Upper lobe of right lung (tissue), 1 donor: ENCODE data around the gene FAM240A. TPM values are rescaled to one million over a fixed set of nuclear protein-coding genes. Genes with fewer than 3 reads are reported as not detected.
"Not testable (repeated sequence)": the region's sequence is repeated elsewhere in the genome, so short reads cannot be mapped to it uniquely, and the experiment has no call there.

Experiments
- ATAC-seq: fragments of 200-7000 bp; cut with Tn5 transposase; one replicate; pipeline ENCODE4 v1.9.1; 2020; ENCODE audit warnings: mild to moderate bottlenecking, moderate library complexity
- DNase-seq: peaks from one replicate; pipeline ENCODE4 v3.0.0-alpha.2; 2020
- H3K27ac ChIP-seq: fragments of 200-600 bp; one replicate; pipeline ENCODE4 v1.8.0; 2022
- H3K27me3 ChIP-seq: fragments of 200-600 bp; one replicate; pipeline ENCODE4 v1.8.0; 2022; ENCODE audit warnings: mild to moderate bottlenecking
- H3K36me3 ChIP-seq: fragments of 200-600 bp; one replicate; pipeline ENCODE4 v1.8.0; 2022
- H3K4me1 ChIP-seq: fragments of 200-600 bp; one replicate; pipeline ENCODE4 v1.8.0; 2022
- H3K4me3 ChIP-seq: fragments of 200-600 bp; one replicate; pipeline ENCODE4 v1.8.0; 2022; ENCODE audit warnings: mild to moderate bottlenecking
- H3K9me3 ChIP-seq: fragments of 200-600 bp; one replicate; pipeline ENCODE4 v1.8.0; 2022
- intact Hi-C: fragments of 100-400 bp; cut with DNase I; formaldehyde crosslinking; loops from one replicate; pipeline ENCODE4 v1.11.0; 2022
- total RNA-seq: library from RNA; stranded (reverse); fragmentation: NEBNext Ultra II Directional; extraction: Animal tissue kit (Norgen Biotek cat#: 25700); gene quantifications from one replicate; pipeline ENCODE4 v1.2.1, GENCODE V29; 2021
- TF ChIP-seq, protein P1 (sequence below): fragments of 200-600 bp; IDR thresholded peaks from one replicate; pipeline ENCODE4 v1.8.0; 2022; ENCODE audit warnings: antibody characterized with exemption
- donor health status: DM: no; HTN: yes; CAD: no; lungs with severe emphysema.

FAM240A gene
- total RNA-seq, 1 donor from 2014 or later: not detected

DNA sequence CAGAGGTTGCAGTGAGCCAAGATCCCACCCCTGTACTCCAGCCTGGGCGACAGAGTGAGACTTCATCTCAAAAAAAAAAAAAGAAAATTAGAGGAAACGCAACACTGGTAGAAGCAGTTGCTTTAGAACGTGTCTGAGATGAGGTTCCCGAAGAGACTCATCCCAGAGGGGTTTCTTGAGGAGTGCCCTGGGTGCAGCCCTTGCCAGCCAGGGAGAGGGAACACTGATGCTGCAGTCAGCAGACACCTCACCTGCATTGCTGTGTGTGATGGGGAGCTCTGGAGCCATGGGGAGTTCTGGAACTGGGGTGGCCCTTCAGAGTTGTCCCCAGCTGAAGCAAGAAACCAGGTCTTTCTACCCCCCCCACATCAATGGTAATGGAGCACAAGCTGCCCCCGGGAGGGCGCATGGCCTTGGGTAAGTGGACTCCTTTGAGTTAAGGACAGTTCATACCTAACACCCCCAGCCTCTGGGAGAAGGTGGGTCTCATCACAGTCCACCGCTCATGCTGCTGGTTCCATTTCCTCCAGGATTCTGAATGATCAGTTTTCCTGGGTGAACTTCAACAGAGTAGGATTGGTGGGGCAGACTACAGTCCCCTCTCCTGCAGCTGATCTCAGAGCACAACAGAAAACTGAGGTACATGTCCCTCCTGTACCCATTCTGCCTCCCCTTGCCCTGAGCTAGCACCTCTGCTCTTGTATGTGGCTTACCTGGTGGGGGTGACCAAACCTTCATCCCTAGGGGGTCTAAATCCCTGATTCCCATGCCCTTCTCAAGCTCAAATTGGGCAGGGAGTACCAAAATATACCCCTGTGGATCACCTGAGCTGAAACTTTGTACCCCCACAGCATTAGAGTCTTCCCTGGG lies 27.5 kb upstream of the FAM240A start:
- H3K9me3 ChIP-seq: no peaks in the 10 kb centered on the region
- ATAC-seq: no peak
- intact Hi-C loops: no loop called here
- H3K4me3 ChIP-seq: no peak overlapping the region
- no peak overlapping the region for H3K27ac ChIP-seq
- DNase-seq: no peak
- H3K36me3 ChIP-seq: no peaks in the 10 kb centered on the region
- no peaks in the 10 kb centered on the region for H3K4me1 ChIP-seq
- TF ChIP-seq, protein P1, sequence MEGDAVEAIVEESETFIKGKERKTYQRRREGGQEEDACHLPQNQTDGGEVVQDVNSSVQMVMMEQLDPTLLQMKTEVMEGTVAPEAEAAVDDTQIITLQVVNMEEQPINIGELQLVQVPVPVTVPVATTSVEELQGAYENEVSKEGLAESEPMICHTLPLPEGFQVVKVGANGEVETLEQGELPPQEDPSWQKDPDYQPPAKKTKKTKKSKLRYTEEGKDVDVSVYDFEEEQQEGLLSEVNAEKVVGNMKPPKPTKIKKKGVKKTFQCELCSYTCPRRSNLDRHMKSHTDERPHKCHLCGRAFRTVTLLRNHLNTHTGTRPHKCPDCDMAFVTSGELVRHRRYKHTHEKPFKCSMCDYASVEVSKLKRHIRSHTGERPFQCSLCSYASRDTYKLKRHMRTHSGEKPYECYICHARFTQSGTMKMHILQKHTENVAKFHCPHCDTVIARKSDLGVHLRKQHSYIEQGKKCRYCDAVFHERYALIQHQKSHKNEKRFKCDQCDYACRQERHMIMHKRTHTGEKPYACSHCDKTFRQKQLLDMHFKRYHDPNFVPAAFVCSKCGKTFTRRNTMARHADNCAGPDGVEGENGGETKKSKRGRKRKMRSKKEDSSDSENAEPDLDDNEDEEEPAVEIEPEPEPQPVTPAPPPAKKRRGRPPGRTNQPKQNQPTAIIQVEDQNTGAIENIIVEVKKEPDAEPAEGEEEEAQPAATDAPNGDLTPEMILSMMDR: no peak
- no peaks in the 10 kb centered on the region for H3K27me3 ChIP-seq

DNA sequence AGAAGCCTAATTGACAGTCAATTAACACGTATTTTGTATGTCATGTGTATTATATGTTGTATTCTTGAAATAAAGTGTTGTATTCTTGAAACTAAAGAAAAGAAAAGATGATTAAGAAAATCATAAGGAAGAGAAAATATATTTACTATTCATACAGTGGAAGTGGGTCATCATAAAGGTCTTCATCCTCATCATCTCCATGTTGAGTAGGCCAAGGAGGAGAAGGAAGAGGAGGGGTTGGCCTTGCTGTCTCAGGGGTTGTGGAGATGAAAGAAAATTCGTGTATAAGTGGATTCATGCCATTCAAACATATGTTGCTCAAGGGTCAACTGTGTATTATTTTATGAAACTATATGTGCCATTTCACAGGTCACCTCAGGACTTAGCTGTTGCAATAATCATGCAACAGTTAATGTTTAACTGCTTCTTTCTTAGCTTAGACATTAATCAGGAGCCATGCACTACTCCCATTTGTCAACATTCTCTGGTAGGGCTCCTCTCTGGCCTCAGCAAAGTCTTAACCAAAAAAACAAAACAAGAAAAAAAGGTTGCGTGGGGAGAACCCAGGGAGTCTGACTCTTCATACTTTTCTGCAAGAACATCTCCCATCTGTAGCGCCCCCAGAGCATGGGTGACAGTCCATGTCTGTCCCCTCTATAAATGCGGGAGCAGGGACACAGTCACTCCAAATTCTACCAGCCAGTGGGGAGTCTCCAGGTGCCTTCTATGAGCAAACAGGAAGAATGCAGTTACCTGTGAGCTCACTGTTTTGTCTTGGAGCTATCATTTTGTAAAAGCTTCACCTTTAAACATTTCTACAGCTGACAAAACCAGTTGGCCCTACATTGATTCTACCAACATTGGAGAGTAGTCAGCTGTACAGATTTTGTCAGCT lies 26.3 kb upstream of the FAM240A start:
- no peaks in the 10 kb centered on the region for H3K36me3 ChIP-seq
- no peaks in the 10 kb centered on the region for H3K9me3 ChIP-seq
- no peak overlapping the region for H3K4me3 ChIP-seq
- intact Hi-C loops: no loop called here
- H3K4me1 ChIP-seq: no peaks in the 10 kb centered on the region
- DNase-seq (no peak), ATAC-seq (peak; percentile 51)
- no peaks in the 10 kb centered on the region for H3K27me3 ChIP-seq
- H3K27ac ChIP-seq: no peak overlapping the region
- TF ChIP-seq, protein P1: no peak

DNA sequence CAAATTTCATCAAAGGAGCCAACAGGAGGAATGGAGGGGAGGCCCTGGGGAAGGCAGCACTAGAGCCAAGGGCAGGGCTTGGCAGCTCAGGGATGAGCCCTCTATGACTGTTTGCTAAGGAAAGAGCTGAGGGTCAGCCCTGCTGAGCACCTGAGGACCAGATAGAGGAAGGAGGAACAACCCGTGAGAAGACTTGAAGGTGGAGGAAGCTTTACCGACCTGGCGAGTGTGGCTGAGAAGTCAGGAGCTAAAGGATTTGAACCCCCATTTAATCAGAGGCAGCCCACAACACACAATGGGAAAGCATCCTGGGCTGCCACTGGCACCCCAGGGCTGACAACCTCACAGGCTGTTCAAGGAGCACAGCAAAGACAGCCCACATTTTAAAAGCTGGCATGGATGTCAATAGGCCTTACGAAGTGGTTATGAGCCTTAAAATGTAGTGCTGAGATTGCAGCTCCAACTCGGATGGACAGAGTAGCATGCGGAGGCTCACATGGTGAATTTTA lies 25.5 kb upstream of the FAM240A start:
- intact Hi-C loops: no loop called here
- TF ChIP-seq, protein P1: no peak
- no peaks in the 10 kb centered on the region for H3K4me1 ChIP-seq
- no peaks in the 10 kb centered on the region for H3K36me3 ChIP-seq
- ATAC-seq (no peak), DNase-seq (no peak)
- H3K4me3 ChIP-seq: no peak overlapping the region
- H3K9me3 ChIP-seq: no peaks in the 10 kb centered on the region
- H3K27me3 ChIP-seq: no peaks in the 10 kb centered on the region
- H3K27ac ChIP-seq: no peak overlapping the region

DNA sequence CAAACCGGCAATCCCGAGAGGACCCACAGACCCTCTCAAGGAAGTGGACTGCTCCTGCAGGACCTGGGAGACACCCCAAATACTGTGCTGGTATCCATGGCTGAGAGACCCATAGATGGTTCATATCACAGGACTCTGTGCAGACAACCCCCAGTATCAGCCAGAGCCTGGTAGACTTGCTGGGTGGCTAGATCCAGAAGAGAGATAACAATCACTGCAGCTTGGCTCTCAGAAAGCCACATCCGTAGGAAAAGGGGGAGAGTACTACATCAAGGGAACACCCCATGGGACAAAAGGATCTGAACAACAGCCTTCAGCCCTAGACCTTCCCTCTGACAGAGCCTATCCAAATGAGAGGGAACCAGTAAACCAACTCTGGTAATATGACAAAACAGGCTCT lies 25.1 kb upstream of the FAM240A start:
- H3K4me1 ChIP-seq, ATAC-seq, DNase-seq, H3K27me3 ChIP-seq, H3K27ac ChIP-seq, intact Hi-C loops, H3K9me3 ChIP-seq, H3K4me3 ChIP-seq, H3K36me3 ChIP-seq: not testable (repeated sequence)

DNA sequence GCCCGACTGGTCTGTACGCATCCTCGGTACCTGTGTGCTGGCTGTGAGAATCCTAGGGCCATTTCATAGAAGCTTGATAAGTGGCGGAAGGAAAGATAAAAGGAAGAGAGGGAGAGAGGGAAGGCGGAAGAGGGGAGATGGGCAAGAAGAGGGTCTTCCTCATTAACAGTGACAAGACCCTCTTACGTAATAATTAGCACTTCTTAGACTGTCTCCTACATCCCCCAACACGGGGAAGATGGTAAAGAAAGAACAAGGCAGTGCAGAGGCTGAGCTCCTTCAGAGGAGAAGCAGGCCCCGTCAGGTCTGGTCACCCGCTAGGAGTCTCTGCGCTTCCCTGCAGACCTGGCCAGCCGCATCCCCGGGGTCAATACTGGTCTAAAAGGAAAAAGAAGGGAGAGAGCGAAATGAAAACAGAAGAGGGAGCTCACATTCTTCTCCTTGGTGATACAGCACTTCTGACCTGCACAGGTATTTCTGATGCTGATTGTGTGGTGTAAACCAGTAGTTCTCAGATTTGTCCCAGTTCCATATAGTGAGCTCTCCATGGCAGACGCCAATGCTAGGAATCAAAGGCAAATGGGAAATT lies 19.0 kb upstream of the FAM240A start:
- no peaks in the 10 kb centered on the region for H3K36me3 ChIP-seq
- no peak overlapping the region for H3K4me3 ChIP-seq
- no peaks in the 10 kb centered on the region for H3K4me1 ChIP-seq
- no peaks in the 10 kb centered on the region for H3K9me3 ChIP-seq
- no peaks in the 10 kb centered on the region for H3K27me3 ChIP-seq
- intact Hi-C loops: no loop called here
- H3K27ac ChIP-seq: no peak overlapping the region
- no peak for DNase-seq
- TF ChIP-seq, protein P1: no peak
- ATAC-seq: no peak
